ENCODE results near the gene SULT4A1. TPM values are rescaled to one million over a fixed set of nuclear protein-coding genes. Genes with fewer than 3 reads are reported as not detected.

SULT4A1 gene
- total and polyA plus RNA-seq, 4 donors: 0.08 to 0.37 TPM; not detected in 2

DNA sequence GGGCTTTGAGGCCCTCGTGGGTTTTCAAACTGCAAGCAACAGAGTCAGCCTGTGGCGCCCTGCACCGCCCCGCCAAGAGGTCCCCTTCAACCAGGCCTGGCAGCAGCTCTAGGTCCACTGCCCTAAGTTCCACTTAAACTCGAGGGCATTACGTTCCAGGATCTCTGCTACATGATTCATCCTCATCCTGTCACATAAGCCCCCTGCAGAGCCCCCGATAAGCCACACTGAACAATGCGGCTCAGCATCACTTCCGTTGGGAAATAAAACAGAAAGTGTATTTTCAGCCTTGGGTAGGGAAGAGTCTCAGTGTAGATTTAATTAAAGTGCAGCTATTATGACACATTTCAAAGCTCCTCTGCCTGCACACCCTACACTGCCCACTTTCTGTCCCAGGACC, 24.6 kb downstream of the SULT4A1 start (continued):
- TF ChIP-seq, protein P1, sequence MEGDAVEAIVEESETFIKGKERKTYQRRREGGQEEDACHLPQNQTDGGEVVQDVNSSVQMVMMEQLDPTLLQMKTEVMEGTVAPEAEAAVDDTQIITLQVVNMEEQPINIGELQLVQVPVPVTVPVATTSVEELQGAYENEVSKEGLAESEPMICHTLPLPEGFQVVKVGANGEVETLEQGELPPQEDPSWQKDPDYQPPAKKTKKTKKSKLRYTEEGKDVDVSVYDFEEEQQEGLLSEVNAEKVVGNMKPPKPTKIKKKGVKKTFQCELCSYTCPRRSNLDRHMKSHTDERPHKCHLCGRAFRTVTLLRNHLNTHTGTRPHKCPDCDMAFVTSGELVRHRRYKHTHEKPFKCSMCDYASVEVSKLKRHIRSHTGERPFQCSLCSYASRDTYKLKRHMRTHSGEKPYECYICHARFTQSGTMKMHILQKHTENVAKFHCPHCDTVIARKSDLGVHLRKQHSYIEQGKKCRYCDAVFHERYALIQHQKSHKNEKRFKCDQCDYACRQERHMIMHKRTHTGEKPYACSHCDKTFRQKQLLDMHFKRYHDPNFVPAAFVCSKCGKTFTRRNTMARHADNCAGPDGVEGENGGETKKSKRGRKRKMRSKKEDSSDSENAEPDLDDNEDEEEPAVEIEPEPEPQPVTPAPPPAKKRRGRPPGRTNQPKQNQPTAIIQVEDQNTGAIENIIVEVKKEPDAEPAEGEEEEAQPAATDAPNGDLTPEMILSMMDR (IDR thresholded peaks at IDR 0.05; ENCODE audit: low read depth, low read length, missing input control): no peak

DNA sequence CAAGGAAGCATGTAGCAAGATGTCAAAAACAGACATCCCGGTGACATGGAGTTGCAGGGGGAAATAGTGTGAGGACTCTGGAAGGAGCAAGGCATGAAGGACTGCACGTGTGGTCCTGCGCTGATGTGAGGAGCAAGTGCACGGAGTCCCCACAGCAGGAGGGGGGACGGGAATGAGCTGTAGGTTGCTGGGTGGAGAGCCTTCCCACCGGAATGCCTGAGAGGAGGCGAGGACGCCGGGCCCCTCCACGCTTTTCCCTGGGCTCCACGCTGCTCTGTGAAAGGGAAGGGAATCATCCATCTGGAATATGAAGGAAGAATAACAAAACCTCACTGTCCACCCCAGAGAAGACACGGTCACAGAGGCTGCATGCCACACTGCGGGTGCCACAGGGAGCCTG, 26.6 kb downstream of the SULT4A1 start:
- DNase-seq (ENCODE audit: low spot score): no peak
- no peaks in the 10 kb centered on the region for H3K4me1 ChIP-seq (ENCODE audit: control insufficient read depth in 4 of 4, insufficient read depth in 4 of 4, low read length in 3 of 4)
- no peak overlapping the region for H3K4me3 ChIP-seq (ENCODE audit: low read depth in 1 of 3, low read length in 3 of 3)
- H3K27ac ChIP-seq (ENCODE audit: low read depth in 1 of 2, low read length in 2 of 2): no peak overlapping the region
- H3K36me3 ChIP-seq (ENCODE audit: control insufficient read depth in 4 of 4, insufficient read depth in 3 of 4, low read depth in 1 of 4, low read length in 3 of 4): no peaks in the 10 kb centered on the region
- TF ChIP-seq, protein P2, sequence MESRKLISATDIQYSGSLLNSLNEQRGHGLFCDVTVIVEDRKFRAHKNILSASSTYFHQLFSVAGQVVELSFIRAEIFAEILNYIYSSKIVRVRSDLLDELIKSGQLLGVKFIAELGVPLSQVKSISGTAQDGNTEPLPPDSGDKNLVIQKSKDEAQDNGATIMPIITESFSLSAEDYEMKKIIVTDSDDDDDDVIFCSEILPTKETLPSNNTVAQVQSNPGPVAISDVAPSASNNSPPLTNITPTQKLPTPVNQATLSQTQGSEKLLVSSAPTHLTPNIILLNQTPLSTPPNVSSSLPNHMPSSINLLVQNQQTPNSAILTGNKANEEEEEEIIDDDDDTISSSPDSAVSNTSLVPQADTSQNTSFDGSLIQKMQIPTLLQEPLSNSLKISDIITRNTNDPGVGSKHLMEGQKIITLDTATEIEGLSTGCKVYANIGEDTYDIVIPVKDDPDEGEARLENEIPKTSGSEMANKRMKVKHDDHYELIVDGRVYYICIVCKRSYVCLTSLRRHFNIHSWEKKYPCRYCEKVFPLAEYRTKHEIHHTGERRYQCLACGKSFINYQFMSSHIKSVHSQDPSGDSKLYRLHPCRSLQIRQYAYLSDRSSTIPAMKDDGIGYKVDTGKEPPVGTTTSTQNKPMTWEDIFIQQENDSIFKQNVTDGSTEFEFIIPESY (IDR thresholded peaks at IDR 0.05): no peak
- TF ChIP-seq FOXA2 (IDR thresholded peaks at IDR 0.05): no peak
- TF ChIP-seq, protein P3, sequence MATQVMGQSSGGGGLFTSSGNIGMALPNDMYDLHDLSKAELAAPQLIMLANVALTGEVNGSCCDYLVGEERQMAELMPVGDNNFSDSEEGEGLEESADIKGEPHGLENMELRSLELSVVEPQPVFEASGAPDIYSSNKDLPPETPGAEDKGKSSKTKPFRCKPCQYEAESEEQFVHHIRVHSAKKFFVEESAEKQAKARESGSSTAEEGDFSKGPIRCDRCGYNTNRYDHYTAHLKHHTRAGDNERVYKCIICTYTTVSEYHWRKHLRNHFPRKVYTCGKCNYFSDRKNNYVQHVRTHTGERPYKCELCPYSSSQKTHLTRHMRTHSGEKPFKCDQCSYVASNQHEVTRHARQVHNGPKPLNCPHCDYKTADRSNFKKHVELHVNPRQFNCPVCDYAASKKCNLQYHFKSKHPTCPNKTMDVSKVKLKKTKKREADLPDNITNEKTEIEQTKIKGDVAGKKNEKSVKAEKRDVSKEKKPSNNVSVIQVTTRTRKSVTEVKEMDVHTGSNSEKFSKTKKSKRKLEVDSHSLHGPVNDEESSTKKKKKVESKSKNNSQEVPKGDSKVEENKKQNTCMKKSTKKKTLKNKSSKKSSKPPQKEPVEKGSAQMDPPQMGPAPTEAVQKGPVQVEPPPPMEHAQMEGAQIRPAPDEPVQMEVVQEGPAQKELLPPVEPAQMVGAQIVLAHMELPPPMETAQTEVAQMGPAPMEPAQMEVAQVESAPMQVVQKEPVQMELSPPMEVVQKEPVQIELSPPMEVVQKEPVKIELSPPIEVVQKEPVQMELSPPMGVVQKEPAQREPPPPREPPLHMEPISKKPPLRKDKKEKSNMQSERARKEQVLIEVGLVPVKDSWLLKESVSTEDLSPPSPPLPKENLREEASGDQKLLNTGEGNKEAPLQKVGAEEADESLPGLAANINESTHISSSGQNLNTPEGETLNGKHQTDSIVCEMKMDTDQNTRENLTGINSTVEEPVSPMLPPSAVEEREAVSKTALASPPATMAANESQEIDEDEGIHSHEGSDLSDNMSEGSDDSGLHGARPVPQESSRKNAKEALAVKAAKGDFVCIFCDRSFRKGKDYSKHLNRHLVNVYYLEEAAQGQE (IDR thresholded peaks at IDR 0.05): no peak
- TF ChIP-seq TAF1 (conservative IDR thresholded peaks at IDR 0.05): no peak
- TF ChIP-seq RXRA (IDR thresholded peaks at IDR 0.05): no peak
- TF ChIP-seq SP1 (IDR thresholded peaks at IDR 0.05): no peak
- TF ChIP-seq EGR1 (IDR thresholded peaks at IDR 0.05; ENCODE audit: low read depth in 2 of 2): no peak
- TF ChIP-seq, protein P1 (IDR thresholded peaks at IDR 0.05; ENCODE audit: low read depth, low read length, missing input control): no peak
- TF ChIP-seq, protein P4, sequence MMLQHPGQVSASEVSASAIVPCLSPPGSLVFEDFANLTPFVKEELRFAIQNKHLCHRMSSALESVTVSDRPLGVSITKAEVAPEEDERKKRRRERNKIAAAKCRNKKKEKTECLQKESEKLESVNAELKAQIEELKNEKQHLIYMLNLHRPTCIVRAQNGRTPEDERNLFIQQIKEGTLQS (IDR thresholded peaks at IDR 0.05): no peak
- TF ChIP-seq JUND (IDR thresholded peaks at IDR 0.05): no peak
- no peak for TF ChIP-seq FOXA1 (IDR thresholded peaks at IDR 0.05)
- TF ChIP-seq NR2F2 (IDR thresholded peaks at IDR 0.05): no peak
- TF ChIP-seq YY1 (IDR thresholded peaks at IDR 0.05): no peak
- TF ChIP-seq, protein P5, sequence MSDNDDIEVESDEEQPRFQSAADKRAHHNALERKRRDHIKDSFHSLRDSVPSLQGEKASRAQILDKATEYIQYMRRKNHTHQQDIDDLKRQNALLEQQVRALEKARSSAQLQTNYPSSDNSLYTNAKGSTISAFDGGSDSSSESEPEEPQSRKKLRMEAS (IDR thresholded peaks at IDR 0.05): no peak
- no peak for TF ChIP-seq RAD21 (IDR thresholded peaks at IDR 0.05)
- TF ChIP-seq GABPA (IDR thresholded peaks at IDR 0.05 in 1 of 2, conservative IDR thresholded peaks at IDR 0.05 in 1 of 2): no peak
- TF ChIP-seq HNF4A (conservative IDR thresholded peaks at IDR 0.05): no peak
- no peak overlapping the region for H3K9ac ChIP-seq (ENCODE audit: low read depth in 1 of 2, low read length in 2 of 2)
- 85% methylated on average over 13 of the region's 13 CpGs for WGBS
- no peaks in the 10 kb centered on the region for H3K27me3 ChIP-seq (ENCODE audit: control insufficient read depth in 4 of 4, insufficient read depth in 4 of 4, low read length in 3 of 4)
- no peaks in the 10 kb centered on the region for H3K9me3 ChIP-seq (ENCODE audit: control insufficient read depth in 4 of 4, low read length in 3 of 4)

Measured in liver (tissue), 9 donors.